Panc1 (cell line): ENCODE results near the gene ATR. TPM values are rescaled to one million over a fixed set of nuclear protein-coding genes. Genes with fewer than 3 reads are reported as not detected.

Source experiments
- ATAC-seq: fragments of 200-7000 bp; cut with Tn5 transposase; 2 replicates; pipeline ENCODE4 v1.9.1; 2020; ENCODE audit warnings: mild to moderate bottlenecking, moderate library complexity
- BruUV-seq: library from RNA; stranded (reverse); fragments of 400-500 nt; replicated peaks from 2 replicates; lab custom pipeline; 2021; lab: Mats Ljungman, UMichigan
- CTCF ChIA-PET: fragments of 300-600 bp; sonication (Branson Sonifier 250); formaldehyde crosslinking; loops from one replicate; lab custom pipeline; 2022; ENCODE audit warnings: antibody characterized with exemption; lab: Charles Lee
- POLR2A ChIA-PET: fragments of 300-600 bp; sonication (Branson Sonifier 250); formaldehyde crosslinking; loops from one replicate; lab custom pipeline; 2022; ENCODE audit warnings: antibody characterized with exemption; lab: Charles Lee
- DNase-seq: peaks from one replicate; pipeline ENCODE4 v3.0.0-alpha.2; 2010; ENCODE audit warnings: low read depth, low spot score
- H3K27ac ChIP-seq: 2 replicates; pipeline ENCODE4 v1.5.1; 2011; ENCODE audit warnings: mild to moderate bottlenecking, low read length, inconsistent platforms
- H3K27me3 ChIP-seq: fragments of 200-500 bp; sonication (Bioruptor generic); 2 replicates; pipeline ENCODE4 v1.6.0; 2014; ENCODE audit warnings: low read length, inconsistent platforms; ENCODE audit not compliant: control insufficient read depth, insufficient read depth
- H3K36me3 ChIP-seq: fragments of 200-500 bp; sonication (Bioruptor generic); 2 replicates; pipeline ENCODE4 v1.5.1; 2014; ENCODE audit warnings: inconsistent platforms, mild to moderate bottlenecking, low read length, moderate library complexity; ENCODE audit not compliant: control insufficient read depth, insufficient read depth
- H3K4me1 ChIP-seq: 2 replicates; pipeline ENCODE4 v1.5.1; 2011; ENCODE audit warnings: inconsistent platforms, mild to moderate bottlenecking, low read length, moderate library complexity; ENCODE audit not compliant: control insufficient read depth, insufficient read depth
- H3K4me3 ChIP-seq, 2 experiments: 2 replicates each; pipeline ENCODE4 v1.5.1; 2011 to 2012; ENCODE audit warnings: low read depth in 2 of 2, low read length in 2 of 2, mild to moderate bottlenecking in 2 of 2, inconsistent platforms in 1 of 2, moderate library complexity in 1 of 2
- H3K9me3 ChIP-seq: fragments of 200-500 bp; sonication (Bioruptor generic); 2 replicates; pipeline ENCODE4 v1.5.1; 2014; ENCODE audit warnings: low read depth, mild to moderate bottlenecking, inconsistent platforms, low read length, moderate library complexity; ENCODE audit not compliant: control insufficient read depth, insufficient read depth
- POLR2AphosphoS5 ChIP-seq: IDR thresholded peaks from 2 replicates; pipeline ENCODE4 v1.6.1; 2012; ENCODE audit warnings: mild to moderate bottlenecking, low read depth, low read length, moderate library complexity
- SIN3A ChIP-seq: IDR thresholded peaks from 2 replicates; pipeline ENCODE4 v1.6.1; 2012; ENCODE audit warnings: low read depth, mild to moderate bottlenecking, low read length, moderate library complexity, borderline replicate concordance; ENCODE audit not compliant: insufficient read depth
- TCF7L2 ChIP-seq: IDR thresholded peaks from 2 replicates; pipeline ENCODE4 v1.6.1; 2011; ENCODE audit warnings: mild to moderate bottlenecking, low read depth, low read length, inconsistent platforms
- in situ Hi-C: cut with HindIII; loops from 2 replicates; pipeline ENCODE4 v1.10.0; 2016; ENCODE audit warnings: low sequenced_read_pairs, low pct_unique_long_range_greater_than_20kb
- intact Hi-C: fragments of 100-400 bp; cut with micrococcal nuclease; formaldehyde crosslinking; loops from one replicate; pipeline ENCODE4 v1.10.0; 2022; ENCODE audit not compliant: unreplicated experiment
- total RNA-seq: library from RNA; stranded (reverse); gene quantifications from one replicate; pipeline ENCODE4 v1.2.1, GENCODE V29; 2021; ENCODE audit not compliant: unreplicated experiment
- TF ChIP-seq, protein P1 (sequence below): fragments of 450-650 bp; IDR thresholded peaks from 2 replicates; pipeline ENCODE4 v1.5.1; 2017; ENCODE audit warnings: mild to moderate bottlenecking
- TF ChIP-seq, protein P2 (sequence below), 2 experiments: IDR thresholded peaks; 2 replicates each; pipeline ENCODE4 v1.6.1; 2011 to 2012; ENCODE audit warnings: low read depth in 2 of 2, control low read depth in 1 of 2, low read length in 1 of 2, mild to moderate bottlenecking in 1 of 2, moderate library complexity in 1 of 2; ENCODE audit not compliant: insufficient read depth in 1 of 2

ATR gene
- total RNA-seq, 1 experiment from 2014 or later = 38.6 TPM

DNA sequence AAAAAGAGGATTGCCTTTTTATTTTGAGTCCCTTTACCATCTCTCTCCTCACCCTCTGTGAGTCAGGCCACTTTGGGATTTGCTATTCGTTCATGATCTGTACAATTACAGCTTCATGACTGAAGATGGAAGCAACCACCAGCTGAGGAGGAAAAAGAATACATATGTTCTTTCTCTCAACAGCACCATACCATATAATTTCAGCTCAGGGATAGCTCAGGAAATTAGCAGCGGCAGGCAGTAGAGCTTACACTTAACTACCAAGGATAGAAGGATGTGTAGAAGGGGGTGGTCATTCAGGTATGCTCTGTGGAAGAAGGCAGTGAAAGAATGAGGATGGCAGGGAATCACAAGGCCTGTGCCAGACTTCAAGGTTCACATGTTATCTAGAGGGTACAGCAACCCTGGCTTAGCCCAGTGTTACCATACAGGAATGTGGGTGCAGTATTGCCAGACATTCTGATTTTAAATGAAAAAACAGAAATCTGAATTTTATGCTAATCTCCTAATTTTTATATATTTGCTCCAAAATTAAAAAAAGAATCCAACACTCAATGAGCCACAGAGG lies 35.6 kb upstream of the ATR start:
- Histone ChIP-seq H3K36me3 (no peaks in the 10 kb centered on the region), H3K9me3 (no peaks in the 10 kb centered on the region), H3K4me1 (peaks cover 10% of the 10 kb centered on the region), H3K4me3 (no peak overlapping the region), H3K27ac (no peak overlapping the region), H3K27me3 (no peaks in the 10 kb centered on the region)
- no TSS peak for BruUV-seq
- in situ Hi-C loops = no loop called here
- ChIA-PET CTCF (no interaction called here), POLR2A (no interaction called here)
- no peak for DNase-seq
- no peak for ATAC-seq
- TF ChIP-seq POLR2AphosphoS5 = no peak
- TF ChIP-seq, protein P1, sequence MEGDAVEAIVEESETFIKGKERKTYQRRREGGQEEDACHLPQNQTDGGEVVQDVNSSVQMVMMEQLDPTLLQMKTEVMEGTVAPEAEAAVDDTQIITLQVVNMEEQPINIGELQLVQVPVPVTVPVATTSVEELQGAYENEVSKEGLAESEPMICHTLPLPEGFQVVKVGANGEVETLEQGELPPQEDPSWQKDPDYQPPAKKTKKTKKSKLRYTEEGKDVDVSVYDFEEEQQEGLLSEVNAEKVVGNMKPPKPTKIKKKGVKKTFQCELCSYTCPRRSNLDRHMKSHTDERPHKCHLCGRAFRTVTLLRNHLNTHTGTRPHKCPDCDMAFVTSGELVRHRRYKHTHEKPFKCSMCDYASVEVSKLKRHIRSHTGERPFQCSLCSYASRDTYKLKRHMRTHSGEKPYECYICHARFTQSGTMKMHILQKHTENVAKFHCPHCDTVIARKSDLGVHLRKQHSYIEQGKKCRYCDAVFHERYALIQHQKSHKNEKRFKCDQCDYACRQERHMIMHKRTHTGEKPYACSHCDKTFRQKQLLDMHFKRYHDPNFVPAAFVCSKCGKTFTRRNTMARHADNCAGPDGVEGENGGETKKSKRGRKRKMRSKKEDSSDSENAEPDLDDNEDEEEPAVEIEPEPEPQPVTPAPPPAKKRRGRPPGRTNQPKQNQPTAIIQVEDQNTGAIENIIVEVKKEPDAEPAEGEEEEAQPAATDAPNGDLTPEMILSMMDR = no peak
- TF ChIP-seq, protein P2, sequence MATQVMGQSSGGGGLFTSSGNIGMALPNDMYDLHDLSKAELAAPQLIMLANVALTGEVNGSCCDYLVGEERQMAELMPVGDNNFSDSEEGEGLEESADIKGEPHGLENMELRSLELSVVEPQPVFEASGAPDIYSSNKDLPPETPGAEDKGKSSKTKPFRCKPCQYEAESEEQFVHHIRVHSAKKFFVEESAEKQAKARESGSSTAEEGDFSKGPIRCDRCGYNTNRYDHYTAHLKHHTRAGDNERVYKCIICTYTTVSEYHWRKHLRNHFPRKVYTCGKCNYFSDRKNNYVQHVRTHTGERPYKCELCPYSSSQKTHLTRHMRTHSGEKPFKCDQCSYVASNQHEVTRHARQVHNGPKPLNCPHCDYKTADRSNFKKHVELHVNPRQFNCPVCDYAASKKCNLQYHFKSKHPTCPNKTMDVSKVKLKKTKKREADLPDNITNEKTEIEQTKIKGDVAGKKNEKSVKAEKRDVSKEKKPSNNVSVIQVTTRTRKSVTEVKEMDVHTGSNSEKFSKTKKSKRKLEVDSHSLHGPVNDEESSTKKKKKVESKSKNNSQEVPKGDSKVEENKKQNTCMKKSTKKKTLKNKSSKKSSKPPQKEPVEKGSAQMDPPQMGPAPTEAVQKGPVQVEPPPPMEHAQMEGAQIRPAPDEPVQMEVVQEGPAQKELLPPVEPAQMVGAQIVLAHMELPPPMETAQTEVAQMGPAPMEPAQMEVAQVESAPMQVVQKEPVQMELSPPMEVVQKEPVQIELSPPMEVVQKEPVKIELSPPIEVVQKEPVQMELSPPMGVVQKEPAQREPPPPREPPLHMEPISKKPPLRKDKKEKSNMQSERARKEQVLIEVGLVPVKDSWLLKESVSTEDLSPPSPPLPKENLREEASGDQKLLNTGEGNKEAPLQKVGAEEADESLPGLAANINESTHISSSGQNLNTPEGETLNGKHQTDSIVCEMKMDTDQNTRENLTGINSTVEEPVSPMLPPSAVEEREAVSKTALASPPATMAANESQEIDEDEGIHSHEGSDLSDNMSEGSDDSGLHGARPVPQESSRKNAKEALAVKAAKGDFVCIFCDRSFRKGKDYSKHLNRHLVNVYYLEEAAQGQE (IDR thresholded peaks at IDR 0.05; ENCODE audit: insufficient read depth in 1 of 2, low read depth in 2 of 2, low read length in 1 of 2) = no peak
- no peak for TF ChIP-seq SIN3A
- no peak for TF ChIP-seq TCF7L2
- intact Hi-C loops = no loop called here

DNA sequence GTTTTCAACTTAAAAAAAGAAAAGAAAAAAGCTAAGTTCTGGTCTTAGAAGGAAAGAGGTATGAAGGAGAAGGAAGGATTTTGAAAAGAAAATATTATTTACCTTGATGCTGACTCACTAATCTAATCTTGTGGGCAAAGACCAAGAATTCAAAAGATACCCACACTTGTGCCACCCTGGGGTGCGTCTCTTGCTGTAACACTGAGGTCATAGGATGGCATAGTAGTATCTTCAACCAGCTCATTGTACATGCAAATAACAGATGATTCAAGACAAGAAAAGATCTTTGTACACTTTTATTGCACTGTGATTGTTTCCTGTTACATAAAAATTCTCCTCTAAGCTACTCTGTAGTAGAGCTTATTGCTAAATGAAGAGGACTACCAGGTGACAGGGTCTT lies 35.0 kb upstream of the ATR start:
- TF ChIP-seq, protein P2 (IDR thresholded peaks at IDR 0.05; ENCODE audit: insufficient read depth in 1 of 2, low read depth in 2 of 2, low read length in 1 of 2) = no peak
- TF ChIP-seq, protein P1 = no peak
- TF ChIP-seq SIN3A = no peak
- TF ChIP-seq POLR2AphosphoS5 = no peak
- TF ChIP-seq TCF7L2 = no peak
- Histone ChIP-seq H3K27ac (no peak overlapping the region), H3K36me3 (no peaks in the 10 kb centered on the region), H3K9me3 (no peaks in the 10 kb centered on the region), H3K4me3 (no peak overlapping the region), H3K27me3 (no peaks in the 10 kb centered on the region), H3K4me1 (peaks cover 3% of the 10 kb centered on the region)
- no peak for ATAC-seq
- BruUV-seq = no TSS peak
- ChIA-PET POLR2A (interaction anchor here (0.6 kb wide), 1 partner anchor 16 kb away, joined by 3 read pairs; no protein-coding TSS in a partner anchor), CTCF (no interaction called here)
- DNase-seq = no peak
- intact Hi-C loops (no loop called here), in situ Hi-C loops (no loop called here)
